HG03064 (cell line): ENCODE results near the gene FAM222A.
"Not testable (repeated sequence)": the region's sequence is repeated elsewhere in the genome, so short reads cannot be mapped to it uniquely, and the experiment has no call there.

Experiments
- ATAC-seq: cut with Tn5 transposase; IDR thresholded peaks from one replicate; pipeline ENCODE4 v1.9.1; 2021; ENCODE audit warnings: low read depth; ENCODE audit not compliant: unreplicated experiment

The FAM222A gene

GRCh38 chr12:109693160-109693559 lies 20.5 kb upstream of the FAM222A start:
- no peak for ATAC-seq

- ATAC-seq = no peak
These were observed 19.7 kb upstream of the FAM222A start for GRCh38 chr12:109693653-109694600.

GRCh38 chr12:109694629-109695028 lies 19.0 kb upstream of the FAM222A start:
- ATAC-seq = not testable (repeated sequence)

GRCh38 chr12:109695416-109695815 lies 18.2 kb upstream of the FAM222A start:
- no peak for ATAC-seq

- ATAC-seq = no peak
These were observed 17.6 kb upstream of the FAM222A start for GRCh38 chr12:109695961-109696461.

GRCh38 chr12:109696485-109697269 lies 16.9 kb upstream of the FAM222A start:
- ATAC-seq = no peak

- ATAC-seq = no peak
These were observed 16.4 kb upstream of the FAM222A start for GRCh38 chr12:109697270-109697553.

GRCh38 chr12:109697877-109698468 lies 15.7 kb upstream of the FAM222A start:
- no peak for ATAC-seq

GRCh38 chr12:109698820-109699219 lies 14.8 kb upstream of the FAM222A start:
- no peak for ATAC-seq

GRCh38 chr12:109701064-109701463 lies 12.6 kb upstream of the FAM222A start:
- no peak for ATAC-seq

- ATAC-seq = no peak
These were observed 11.3 kb upstream of the FAM222A start for GRCh38 chr12:109702111-109702841.

- ATAC-seq = no peak
These were observed 9.9 kb upstream of the FAM222A start for GRCh38 chr12:109703684-109704083.

GRCh38 chr12:109704371-109705098 lies 9.1 kb upstream of the FAM222A start:
- no peak for ATAC-seq

- no peak for ATAC-seq
These were observed 8.3 kb upstream of the FAM222A start for GRCh38 chr12:109705291-109705690.

GRCh38 chr12:109706398-109706746 lies 7.3 kb upstream of the FAM222A start:
- no peak for ATAC-seq

GRCh38 chr12:109706747-109707469 lies 6.7 kb upstream of the FAM222A start:
- ATAC-seq = no peak

- ATAC-seq = no peak
These were observed 6.2 kb upstream of the FAM222A start for GRCh38 chr12:109707470-109707821.

GRCh38 chr12:109708939-109709338 lies 4.7 kb upstream of the FAM222A start:
- ATAC-seq = no peak

- ATAC-seq = no peak
These were observed 4.1 kb upstream of the FAM222A start for GRCh38 chr12:109709401-109709991.
